A549 (cell line): Measurements from ENCODE around the gene CENPM.

ENCODE experiments used
- CTCF ChIP-seq: fragments of >200 bp; sonication (Bioruptor Twin); formaldehyde crosslinking; IDR thresholded peaks from 3 replicates; pipeline ENCODE4 v1.5.1; 2016
- HOXA7 ChIP-seq: fragments of 250-450 bp; sonication (Bioruptor Pico); IDR thresholded peaks from 2 replicates; pipeline ENCODE4 v1.5.0; 2020; ENCODE audit warnings: mild to moderate bottlenecking, moderate library complexity
- JUNB ChIP-seq: fragments of >200 bp; sonication (Bioruptor Twin); formaldehyde crosslinking; IDR thresholded peaks from 2 replicates; pipeline ENCODE4 v1.6.1; 2016
- KDM5A ChIP-seq: fragments of 200-600 bp; sonication (generic); IDR thresholded peaks from 2 replicates; pipeline ENCODE4 v1.6.1; 2016; ENCODE audit warnings: antibody characterized with exemption, mild to moderate bottlenecking
- POLR2A ChIP-seq: IDR thresholded peaks from 2 replicates; pipeline ENCODE4 v1.6.1; 2012; ENCODE audit warnings: mild to moderate bottlenecking, low read length
- REST ChIP-seq: fragments of 200-600 bp; sonication (generic); IDR thresholded peaks from 2 replicates; pipeline ENCODE4 v1.6.1; 2016; ENCODE audit warnings: antibody characterized with exemption, mild to moderate bottlenecking, moderate library complexity
- USF2 ChIP-seq: fragments of 450-650 bp; IDR thresholded peaks from 2 replicates; pipeline ENCODE4 v1.6.1; 2014; ENCODE audit warnings: antibody characterized with exemption

- no peak for TF ChIP-seq POLR2A
- TF ChIP-seq CTCF: no peak
- TF ChIP-seq REST: no peak
- TF ChIP-seq JUNB: no peak
- no peak for TF ChIP-seq USF2
- no peak for TF ChIP-seq KDM5A
- TF ChIP-seq HOXA7: no peak
Measured at GRCh38 chr22:41934284-41935014, 12.5 kb downstream of the CENPM start.
